Measurements from ENCODE around the gene ST6GALNAC6.
"Not testable (repeated sequence)": the region's sequence is repeated elsewhere in the genome, so short reads cannot be mapped to it uniquely, and the experiment has no call there.

ST6GALNAC6 gene

DNA sequence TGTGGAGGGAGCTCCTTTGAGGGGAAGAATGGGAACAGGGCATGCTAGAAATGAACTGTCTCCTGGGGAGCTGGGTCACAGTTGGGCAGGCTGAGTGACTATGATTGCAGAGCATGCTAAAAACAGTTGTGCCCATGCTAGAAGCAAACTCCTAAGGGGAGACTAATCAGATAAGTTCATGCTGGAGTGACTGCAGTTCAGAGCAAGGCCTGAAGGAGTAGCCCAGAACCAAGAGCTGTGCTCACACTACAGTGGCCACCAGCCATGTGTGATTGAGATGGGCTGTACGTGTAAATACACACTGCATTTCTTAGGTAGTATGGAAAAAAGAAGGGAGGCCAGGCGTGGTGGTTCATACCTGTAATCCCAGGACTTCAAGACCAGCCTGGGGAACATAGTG lies 11.6 kb downstream of the ST6GALNAC6 start:
- no peak for DNase-seq

DNA sequence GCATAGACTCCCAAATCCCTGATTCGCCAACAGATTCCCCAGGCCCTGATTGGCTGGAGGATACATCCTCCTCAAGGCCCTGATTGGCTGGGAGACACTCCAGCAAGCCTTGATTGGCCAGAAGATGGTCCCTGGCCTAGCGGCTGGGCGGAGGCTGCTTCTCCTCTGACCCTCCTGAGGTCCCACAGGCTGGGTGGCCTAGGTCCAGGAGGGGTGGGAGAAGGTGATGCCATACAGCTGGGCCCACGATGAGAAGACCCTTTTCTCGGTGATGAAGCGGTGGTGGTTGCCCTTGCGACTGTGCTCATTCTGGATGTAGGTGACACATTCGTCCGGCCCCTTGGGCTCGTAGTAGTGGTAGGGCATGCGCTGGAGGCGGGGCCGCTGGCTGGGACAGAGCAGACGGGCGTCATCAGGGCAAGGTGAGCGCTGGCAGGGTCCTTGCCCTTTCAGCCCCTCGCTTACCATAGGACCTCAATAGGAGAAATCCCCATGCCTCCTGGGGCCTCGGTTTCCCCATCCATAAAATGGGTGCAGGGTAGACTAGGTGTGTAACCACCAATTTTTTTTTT lies 12.9 kb downstream of the ST6GALNAC6 start:
- DNase-seq = no peak

DNA sequence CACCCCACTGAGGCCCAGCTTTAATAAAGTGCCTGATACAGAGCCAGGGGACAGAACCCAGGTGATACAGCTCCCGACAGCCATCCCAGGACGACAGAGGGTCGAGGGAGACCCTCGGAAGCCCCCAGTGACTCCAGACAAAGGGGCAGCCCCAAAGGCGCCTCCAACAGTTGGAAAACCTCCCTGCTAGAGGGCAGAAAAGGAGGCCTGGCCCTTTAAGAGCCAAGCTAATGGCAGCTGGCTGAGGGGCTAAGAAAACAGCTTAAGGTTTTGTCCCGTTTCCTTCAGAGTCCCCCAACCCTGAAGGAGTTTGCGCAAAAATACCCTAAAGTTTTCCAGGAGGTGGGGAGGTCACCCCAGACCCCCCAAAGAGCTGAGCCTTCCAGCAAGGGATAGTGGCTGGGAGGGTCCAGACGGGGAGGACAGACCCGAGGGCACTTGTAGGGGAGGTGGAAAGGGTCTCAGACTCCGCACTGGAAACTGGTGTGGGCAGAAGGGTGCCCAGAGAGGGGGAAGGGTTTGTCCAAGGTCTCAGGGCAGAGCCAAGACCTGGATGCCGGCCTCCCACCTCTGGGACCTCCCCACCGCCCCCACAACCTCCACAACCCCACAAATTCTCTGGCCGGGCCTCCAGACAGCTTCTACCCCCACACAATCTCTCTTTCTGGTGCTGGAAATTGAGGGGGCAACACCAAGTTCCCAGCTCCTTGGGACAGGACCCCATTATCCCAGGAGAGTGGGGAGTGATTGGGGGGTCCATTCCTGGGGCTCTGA lies 13.7 kb downstream of the ST6GALNAC6 start:
- no peak for DNase-seq

DNA sequence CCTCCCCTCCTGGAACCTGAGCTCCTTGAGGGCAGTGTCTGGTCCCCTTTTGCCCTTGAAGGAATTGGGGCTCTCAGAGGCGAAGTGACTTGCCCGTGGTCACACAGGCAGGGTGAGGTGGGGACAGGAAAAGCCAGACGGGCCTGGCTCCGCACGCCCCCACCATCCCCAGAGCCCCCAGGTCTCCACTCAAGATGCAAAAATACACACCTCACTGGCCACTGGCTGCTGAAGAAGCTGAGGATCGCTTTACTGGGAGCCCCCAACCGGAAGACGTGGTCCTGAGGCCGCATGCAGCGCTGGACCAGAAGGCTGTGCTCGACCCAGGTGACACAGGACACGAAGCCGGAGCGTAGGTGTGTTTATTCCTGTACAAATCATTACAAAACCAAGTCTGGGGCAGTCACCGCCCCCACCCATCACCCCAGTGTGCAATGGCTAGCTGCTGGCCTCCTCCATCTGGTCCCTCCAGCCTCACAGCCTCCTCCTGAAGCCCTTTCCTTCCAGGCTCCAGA lies 14.4 kb downstream of the ST6GALNAC6 start:
- no peak for DNase-seq

DNA sequence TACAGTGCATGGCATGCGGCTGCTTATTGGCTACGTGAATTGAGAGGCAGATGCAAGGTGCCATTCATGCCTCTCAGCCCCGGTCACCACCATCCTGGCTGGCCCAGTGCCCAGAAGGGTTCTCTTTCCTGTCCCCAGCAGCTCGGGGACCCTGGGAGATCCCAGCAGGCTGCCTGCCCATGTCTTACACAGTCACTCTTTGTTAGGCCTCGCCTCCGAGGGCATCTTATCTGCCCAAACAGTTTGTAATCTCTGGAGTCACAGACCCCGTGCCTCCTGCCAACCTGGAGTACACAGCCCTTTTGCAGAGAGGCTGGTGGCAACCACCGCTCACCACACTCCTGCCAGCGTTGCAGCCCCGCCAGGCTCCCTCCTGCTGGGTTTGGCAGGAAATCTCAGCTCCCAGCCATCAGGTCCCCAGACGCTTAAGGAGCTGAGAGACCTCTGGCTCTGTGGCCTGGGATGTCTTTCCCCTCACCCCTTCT lies 14.9 kb downstream of the ST6GALNAC6 start:
- DNase-seq = no peak

DNA sequence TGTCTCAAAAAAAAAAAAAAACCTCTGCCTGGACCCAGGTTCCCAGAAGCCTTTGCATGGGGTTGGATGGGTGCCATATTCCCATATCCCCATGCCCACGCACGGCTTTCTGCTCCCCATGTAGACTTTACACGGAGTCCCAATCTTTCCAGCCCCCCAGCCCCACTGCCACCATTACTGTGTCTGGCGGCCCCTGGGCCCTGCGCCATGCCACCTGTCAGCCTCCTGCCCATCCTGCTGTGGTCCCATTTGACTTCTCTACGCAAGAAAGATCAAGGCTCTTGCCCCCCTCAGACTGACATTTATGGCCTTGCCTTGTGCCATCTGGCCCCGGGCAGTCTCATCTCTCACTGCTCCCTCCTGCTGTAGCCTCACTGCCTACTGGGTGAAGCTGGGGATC lies 15.4 kb downstream of the ST6GALNAC6 start:
- peak; percentile 91 for DNase-seq

DNA sequence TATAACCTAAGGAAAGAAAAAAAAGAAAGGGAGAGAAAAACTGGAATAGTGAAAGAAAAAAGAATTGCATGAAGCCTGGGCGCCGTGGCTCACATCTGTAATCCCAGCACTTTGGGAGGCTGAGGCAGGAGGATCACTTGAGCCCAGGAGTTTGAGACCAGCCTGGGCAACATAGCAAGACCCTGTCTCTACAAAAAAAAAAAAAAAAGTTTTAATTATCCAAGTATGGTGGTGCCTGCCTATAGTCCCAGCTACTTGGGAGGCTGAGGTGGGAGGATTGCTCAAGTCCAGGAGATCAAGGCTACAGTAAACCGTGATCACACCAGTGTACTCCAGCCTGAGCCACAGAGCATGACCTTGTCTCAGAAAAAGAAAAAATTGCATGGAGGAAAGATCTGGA lies 17.7 kb downstream of the ST6GALNAC6 start:
- not testable (repeated sequence) for DNase-seq

DNA sequence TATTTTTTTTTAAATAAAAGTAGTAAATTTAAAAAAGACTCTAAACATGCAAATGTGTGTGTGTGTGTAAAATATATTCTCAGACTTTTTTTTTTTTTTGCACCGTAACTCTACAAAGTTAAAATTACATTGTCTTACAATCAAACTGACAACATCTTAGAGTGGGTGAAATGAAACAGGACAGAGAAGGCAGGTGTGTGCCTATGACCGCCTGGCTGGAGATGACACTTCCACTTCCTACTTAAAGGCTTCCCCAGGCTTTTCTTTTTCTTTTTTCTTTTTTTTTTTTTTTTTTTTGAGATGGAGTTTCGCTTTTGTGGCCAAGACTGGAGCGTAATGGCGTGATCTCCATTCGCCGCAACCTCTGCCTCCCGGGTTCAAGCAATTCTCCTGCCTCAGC lies 19.3 kb downstream of the ST6GALNAC6 start:
- DNase-seq = no peak

DNA sequence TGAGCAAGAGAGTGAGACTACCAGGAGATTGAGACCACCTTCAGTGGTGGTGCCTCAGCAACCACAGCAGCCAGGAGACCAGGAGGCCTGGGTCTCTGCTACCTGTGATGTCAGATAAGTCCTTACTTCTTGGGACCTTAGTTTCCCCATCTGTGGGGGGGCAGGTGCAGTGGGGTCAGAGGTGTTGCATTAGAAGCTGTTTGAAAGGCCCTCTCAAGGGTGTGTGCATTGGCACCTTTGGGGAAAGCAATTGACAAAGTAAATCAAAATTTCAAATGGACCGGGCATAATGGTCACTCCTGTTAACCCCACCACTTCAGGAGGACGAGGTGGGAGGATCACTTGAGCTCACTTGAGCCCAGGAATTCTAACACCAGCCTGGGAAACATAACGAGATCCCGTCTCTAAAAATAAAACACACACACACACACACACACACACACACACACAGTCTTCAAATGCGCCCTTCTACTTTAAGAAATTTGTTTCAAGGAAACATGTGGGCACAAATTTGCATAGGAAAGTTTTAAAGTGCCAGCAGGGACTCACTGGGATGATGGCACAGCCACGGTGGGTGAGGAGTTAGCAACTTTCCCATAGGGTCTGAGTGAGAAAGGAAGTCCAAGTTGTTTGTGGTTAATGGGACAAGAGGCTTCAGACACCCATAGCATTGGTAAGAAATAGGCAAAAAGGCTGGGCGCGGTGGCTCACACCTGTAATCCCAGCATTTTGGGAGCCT lies 20.6 kb downstream of the ST6GALNAC6 start:
- DNase-seq = no peak

DNA sequence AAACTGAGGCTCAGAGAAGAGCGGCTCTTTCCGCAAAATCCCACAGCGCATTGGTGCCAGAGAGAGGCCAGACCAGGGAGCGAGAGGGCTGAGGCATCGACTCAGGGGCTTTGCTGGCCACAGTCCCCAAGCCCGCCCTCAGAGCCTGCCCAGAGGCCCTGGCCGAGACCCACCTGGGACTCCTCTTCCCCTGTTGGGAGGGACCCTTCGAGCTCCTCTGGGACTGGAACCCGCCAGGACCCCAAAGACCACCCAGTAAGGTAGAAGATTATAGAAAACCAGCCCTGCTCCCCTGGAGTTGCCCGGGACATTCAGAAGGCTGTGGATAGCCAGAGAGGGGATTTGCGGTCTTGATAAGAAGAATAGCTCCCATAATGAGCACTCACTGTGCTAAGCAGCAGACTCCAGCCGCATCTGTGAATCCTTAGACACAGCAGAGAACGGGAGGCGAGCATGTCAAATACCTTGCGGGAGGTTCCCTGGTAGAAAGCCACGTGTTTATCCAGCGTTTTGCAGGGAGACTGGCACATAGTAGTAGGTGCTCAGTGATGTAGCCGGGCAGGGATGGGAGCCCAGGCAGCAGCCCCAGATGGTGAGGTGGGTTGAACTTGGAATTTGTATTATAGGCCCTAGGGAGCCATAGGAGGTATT lies 21.3 kb downstream of the ST6GALNAC6 start:
- DNase-seq = no peak

DNA sequence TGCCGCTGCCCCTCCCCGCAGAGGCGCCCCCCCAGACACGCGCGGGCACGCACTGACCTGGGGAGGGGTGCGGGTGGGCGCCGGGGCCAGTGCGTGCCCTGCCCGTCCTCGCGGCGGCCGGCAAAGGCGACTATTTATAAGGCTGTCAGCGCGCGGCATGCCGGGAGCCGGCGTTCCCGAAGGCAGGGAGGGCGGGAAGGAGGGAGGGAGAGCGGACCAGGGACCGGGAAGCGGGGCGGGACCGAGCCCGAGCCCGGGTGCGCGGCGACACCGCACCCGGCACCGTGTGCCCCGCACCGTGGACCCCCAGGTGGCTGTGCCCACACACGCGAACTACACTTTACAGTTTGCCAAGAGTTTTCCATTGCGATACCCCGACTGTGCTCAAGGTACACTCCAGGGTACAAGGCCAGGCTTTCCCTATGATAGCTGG lies 21.8 kb downstream of the ST6GALNAC6 start, which contains the start of gene AK1:
AK1 (minus strand) TSS at position 110 of the 433 bp plus-strand sequence. CDS start 3,058 bp downstream, outside the sequence.
- DNase-seq = peak; percentile 10

DNA sequence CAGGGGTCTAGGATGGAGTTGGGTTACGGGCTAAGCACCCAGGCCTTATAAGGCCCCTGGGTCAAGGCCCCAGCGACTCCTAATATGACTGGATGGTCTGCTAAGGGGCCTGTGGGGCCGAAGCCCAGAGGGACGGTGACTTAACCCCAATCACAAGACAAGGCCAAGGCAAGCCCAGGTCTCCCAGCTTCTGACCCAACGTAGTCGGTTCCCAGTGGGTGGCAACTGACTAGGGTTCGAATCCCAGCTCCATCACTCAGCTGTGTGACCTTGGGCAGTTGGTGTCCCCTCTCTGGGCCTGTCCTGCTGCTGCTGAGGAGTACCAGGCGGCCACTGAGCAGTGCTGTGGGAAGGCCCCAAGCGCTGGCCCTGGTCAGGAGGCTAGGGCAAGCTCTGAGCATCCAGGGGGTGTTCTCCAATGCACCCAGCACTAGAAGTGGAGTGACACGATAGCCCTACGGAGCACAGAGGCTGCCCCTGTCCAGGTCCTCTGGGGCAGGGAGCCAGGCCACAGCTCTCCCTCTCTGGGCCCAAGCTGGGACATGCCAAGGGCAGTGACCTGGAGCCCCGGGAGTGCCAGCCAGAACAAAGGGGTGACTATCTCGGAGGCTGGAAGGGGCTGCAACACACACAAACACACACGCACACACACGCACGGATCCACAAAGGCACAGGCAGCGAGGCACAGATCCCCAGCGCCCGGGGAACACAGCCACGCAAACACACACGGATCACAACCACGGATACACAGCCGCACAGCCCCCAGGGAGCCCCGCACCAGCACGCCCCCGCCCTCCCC lies 22.4 kb downstream of the ST6GALNAC6 start:
- no peak for DNase-seq

DNA sequence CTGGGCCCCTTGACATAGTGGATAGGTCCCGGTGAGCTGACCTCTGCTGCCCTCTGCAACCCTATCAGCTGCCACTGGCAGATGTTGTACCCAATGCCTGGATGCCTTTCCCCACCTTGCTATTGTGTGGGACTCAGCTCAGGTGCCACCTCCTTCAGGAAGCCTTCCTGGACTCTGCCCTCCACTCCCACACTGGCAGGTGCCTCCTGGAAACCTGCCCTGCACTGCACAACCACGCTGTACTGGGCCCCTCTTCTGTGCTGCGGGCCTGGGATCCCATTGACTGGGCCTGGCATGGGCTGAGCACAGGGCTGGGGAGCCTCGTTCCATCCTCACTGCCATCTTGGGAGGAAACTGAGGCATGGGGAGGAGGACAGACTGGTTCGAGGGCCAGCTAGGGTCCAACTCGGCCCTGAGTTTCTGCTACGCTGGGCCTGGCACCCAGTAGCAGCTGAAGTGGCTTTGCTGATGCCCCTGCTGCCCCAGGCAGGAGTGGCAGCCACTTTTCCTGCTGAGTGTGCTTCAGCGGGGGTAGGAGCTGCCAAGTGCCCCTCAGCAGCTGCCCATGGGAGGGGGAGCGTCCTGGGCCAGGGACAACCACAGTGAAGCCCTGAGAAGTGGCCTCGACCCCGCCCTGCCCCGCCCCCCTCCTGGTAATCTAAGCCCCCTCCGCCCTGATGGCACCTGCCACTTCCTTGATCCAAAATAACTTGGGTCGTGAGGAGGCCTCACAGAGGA lies 23.2 kb downstream of the ST6GALNAC6 start:
- DNase-seq = no peak

DNA sequence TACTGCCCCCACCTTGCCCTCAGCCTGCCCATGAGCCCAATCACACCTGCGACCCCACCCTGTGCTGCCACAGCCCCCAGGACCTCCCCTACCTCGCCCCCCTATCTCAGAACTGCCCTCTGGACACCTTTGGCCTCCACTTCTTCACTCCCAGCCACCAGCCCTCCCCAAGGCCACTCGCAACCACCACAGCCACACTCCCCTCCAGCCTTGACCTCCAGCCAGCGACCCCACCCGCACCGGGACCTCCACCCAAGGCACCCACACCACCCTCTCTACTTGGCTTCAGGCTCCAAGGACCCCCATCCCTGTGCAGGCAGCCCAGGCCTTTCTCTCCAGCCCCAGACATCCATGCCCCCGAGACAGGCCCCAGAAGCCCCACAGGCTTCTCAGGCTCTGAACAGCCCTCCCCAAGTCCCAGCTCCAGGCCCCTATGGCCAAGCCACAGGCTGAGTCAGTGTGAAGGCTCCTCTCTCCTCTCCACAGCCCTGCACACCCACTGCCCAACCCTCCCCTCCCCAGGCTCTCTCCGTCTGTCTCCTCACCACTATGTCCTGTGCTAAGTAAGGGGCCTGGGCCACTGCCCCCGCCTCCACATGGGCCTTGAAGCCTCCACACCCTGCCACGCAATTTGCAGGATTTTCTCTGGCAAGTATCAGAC lies 24.0 kb downstream of the ST6GALNAC6 start:
- DNase-seq = no peak

DNA sequence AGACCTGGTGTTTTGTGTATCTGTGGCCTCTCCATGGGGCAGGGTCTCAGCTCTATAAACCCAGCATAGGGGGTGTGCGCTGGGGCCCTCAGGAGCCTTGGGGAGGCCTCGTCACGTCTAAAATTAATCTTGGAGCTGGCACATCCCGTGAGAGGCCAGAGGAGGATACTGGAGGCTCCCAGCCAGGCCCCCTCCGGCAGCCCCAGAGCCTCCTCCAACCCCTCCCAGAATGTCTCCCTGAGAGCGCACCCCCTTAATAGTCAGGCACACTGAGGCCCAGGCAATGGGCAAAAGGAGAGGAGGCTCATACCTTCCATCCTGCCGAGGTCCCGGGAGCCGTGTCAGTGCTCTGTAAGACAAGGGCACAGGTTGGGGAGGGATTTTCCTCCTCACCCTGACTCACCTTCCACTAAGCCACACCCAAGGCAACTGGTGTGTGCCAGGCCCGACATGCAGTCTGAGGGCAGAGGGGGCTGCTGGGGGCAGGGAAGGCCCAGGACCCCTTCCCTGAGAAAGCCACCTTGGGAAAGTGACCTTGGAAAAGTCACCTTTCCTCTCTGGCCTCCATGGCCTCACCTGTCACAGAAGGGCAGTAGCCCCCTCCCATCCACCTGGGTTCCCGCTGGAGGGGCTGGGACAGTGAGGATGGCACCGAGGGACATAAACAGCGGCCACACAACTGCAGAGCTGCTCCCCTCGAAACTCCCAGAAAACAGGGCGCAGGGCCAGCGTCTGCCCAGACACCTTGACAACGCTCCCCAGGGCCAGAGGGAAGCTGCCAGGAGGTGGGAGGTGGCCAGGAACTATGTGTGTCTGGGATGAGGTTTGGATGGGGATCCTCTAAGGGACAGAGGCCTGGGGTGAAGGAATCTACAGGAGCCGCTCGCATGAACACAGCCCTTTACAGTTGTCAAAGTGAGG lies 24.8 kb downstream of the ST6GALNAC6 start:
- no peak for DNase-seq

DNA sequence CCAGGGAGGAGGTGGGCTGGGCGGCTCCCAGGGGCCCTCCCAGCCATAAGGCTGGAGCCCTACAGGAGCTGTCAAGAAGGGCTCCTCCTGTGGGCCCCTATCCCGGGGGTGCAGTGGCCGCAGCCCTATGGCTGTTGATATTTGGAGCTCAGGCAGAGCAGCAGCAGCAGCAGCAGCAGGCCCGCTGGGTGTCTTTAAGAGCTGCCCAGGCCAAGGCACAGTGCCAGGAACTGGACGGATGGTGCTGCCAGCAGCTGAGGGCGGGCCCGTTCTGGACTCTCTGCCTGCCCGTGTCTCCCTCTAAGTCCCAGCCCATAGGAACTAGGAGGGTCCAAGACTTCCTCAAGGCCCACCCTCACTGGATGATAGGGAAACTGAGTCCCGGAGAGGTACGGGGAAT lies 25.5 kb downstream of the ST6GALNAC6 start:
- no peak for DNase-seq

DNA sequence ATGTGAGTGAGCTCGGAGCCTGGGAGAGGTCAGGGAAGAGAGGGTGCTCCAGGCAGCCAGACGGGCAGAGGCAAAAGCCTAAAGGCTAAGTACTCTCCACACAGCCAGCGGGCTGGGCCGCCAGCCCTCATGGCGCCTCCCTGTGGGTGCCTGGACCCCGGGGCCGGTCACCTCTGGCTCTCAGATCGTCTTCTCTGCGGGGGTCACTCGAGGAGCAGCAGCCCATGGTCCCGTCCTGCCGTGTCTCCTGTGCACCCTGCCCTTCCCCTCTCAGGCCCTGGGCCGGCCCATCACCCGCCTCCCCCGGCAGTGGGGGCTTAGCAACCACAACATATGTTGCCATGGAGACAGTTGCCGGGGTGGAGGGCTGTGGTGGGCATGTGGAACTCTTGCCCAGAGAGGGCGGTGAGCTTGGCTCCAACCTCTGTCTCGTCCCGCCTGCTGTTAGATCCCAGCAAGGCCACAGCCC lies 26.1 kb downstream of the ST6GALNAC6 start:
- no peak for DNase-seq

DNA sequence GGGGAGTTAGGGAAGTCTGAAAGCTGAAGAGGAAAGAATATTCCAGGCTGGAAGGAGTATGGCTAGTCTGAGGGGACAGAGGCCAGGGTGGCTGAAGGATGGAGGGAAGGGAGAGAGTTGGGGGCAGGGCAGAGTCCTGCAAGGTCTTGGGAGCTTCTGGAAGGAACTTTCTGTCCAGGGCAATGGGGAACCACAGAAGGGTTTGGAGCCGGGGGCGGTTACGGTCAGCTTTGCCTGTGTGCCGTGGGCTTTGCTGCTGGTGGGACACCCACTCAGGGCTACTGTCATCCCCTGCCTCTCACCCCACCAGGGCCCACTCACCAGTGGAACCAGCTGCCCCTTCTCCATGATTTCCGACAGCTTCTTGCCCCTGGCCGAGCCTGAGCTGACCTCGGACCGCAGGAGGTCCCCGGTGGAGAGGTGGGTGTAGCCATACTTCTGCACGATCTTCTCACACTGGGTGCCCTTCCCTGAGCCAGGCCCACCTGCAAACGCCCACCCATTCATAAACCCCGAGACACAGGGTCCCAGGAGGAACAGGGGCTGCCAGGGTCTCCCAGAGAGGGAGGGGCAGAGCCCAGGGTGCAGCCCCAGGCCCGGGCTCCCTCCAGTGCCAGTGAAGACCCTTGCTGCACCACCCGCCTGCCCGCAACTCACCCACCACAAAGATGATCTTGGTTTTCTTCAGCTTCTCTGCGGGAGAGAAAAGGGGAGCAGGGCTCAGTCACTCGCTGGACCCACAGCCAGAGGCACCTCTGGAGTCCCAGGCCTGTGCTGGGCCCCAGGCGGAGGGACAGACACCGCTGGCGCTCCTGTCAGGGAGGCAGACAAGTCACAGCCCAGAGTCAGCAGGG lies 26.8 kb downstream of the ST6GALNAC6 start:
- DNase-seq = no peak

DNA sequence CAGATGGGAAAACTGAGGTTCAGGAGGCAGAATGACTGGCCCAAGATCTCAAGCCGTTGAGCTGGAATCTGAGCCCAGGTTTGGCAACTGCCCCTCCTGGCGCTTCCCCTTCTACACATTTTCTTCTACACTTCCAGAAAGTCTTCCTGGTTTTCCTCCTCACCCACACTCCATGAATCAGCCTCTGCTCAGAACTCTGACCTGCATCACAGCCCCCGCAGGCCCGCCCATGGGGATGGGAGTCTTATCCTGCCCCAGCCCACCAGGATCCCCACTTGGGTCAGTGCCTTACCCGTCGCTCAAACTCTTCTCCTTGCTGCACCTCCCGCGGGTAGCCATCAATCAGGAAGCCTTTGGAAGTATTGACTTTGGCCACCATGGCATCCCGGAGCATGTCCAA lies 27.9 kb downstream of the ST6GALNAC6 start:
- no peak for DNase-seq

Measured in NCI-H1694 treated with DMSO at 0.1 percent for 48 hours (cell line).